Spleen (tissue), 11 donors: Measurements from ENCODE around the gene IL18RAP. TPM values are rescaled to one million over a fixed set of nuclear protein-coding genes. Genes with fewer than 3 reads are reported as not detected.

Experiments used
- DNase-seq: peaks from one replicate; pipeline ENCODE4 v3.0.0-alpha.2; 2020
- H3K27ac ChIP-seq, 8 donors: fragments of 200-600 bp; sonication (generic) in 7 of 8; 1 replicate in 4 of 8; 2 replicates in 4 of 8; pipeline versions ENCODE4 v1.5.0 to v1.8.0; 2016 to 2021; ENCODE audit warnings: inconsistent platforms in 4 of 8, mild to moderate bottlenecking in 4 of 8, moderate library complexity in 1 of 8
- H3K27me3 ChIP-seq, 7 donors: fragments of 200-600 bp; sonication (generic) in 6 of 7; replicated peaks in 1 of 7; 1 replicate in 4 of 7; 2 replicates in 3 of 7; pipeline versions ENCODE4 v1.5.0 to v1.8.0; 2016 to 2021; ENCODE audit warnings: inconsistent platforms in 3 of 7, mild to moderate bottlenecking in 1 of 7
- H3K36me3 ChIP-seq, 6 donors: fragments of 200-600 bp; sonication (generic) in 5 of 6; 1 replicate in 4 of 6; 2 replicates in 2 of 6; pipeline versions ENCODE4 v1.5.0 to v1.8.0; 2016 to 2021; ENCODE audit warnings: inconsistent platforms in 2 of 6
- H3K4me1 ChIP-seq, 6 donors: fragments of 200-600 bp; sonication (generic) in 5 of 6; 1 replicate in 3 of 6; 2 replicates in 3 of 6; pipeline versions ENCODE4 v1.5.0 to v1.8.0; 2016 to 2021; ENCODE audit warnings: inconsistent platforms in 3 of 6
- H3K4me3 ChIP-seq, 8 donors: fragments of 200-600 bp; sonication (generic) in 7 of 8; 1 replicate in 4 of 8; 2 replicates in 4 of 8; pipeline versions ENCODE4 v1.5.0 to v1.8.0; 2016 to 2021; ENCODE audit warnings: inconsistent platforms in 4 of 8, mild to moderate bottlenecking in 4 of 8, moderate library complexity in 2 of 8
- H3K9me3 ChIP-seq, 8 donors: fragments of 200-600 bp; sonication (generic) in 7 of 8; 1 replicate in 4 of 8; 2 replicates in 4 of 8; pipeline versions ENCODE4 v1.5.0 to v1.8.0; 2016 to 2021; ENCODE audit warnings: inconsistent platforms in 4 of 8
- CTCF ChIP-seq, 11 experiments: fragments of 200-600 bp in 7 of 11; fragments of 450-650 bp in 4 of 11; sonication (generic) in 4 of 11; IDR thresholded peaks in 8 of 11; conservative IDR thresholded peaks in 3 of 11; 1 replicate in 7 of 11; 2 replicates in 4 of 11; pipeline versions ENCODE4 v1.4.0 to v1.8.0; 2016 to 2021; ENCODE audit warnings: antibody characterized with exemption in 11 of 11, inconsistent platforms in 4 of 11, mild to moderate bottlenecking in 1 of 11
- POLR2A ChIP-seq, 3 donors: fragments of 450-650 bp; IDR thresholded peaks; one replicate each; pipeline ENCODE4 v1.5.1; 2017; ENCODE audit warnings: antibody characterized with exemption in 3 of 3, mild to moderate bottlenecking in 1 of 3
- POLR2AphosphoS5 ChIP-seq, 3 donors: sonication (generic); formaldehyde crosslinking; IDR thresholded peaks; one replicate each; pipeline ENCODE4 v1.5.1; 2017; ENCODE audit warnings: antibody characterized with exemption in 3 of 3
- WGBS, 5 donors: extraction: QIAGEN DNeasy Blood & Tissue Kit in 3 of 5; methylation state at CpG; one replicate each; pipeline versions ENCODE4 v1.1.5 to v1.1.7; 2013 to 2018; 5-methylcytosine and 5-hydroxymethylcytosine counted together
- intact Hi-C: fragments of 100-400 bp; cut with DNase I; formaldehyde crosslinking; loops from one replicate; pipeline ENCODE4 v1.15.0; 2023; ENCODE audit warnings: low total_unique reads
- polyA plus RNA-seq, 3 donors: library from polyadenylated mRNA; stranded (reverse); fragments of 200-250 nt; gene quantifications; one replicate each; pipeline ENCODE4 v1.2.1, GENCODE V29; 2013
- total RNA-seq, 7 donors: library from RNA; depleted of rRNA in 3 of 7; stranded (reverse); fragments of >200 nt in 3 of 7; fragmentation: NEBNext Ultra II Directional in 4 of 7; extraction: Animal tissue kit (Norgen Biotek cat#: 25700) in 4 of 7; gene quantifications; one replicate each; pipeline versions ENCODE4 v1.1.0 to v1.2.1, GENCODE V29; 2016 to 2021
- donor health status: healthy with polysubstance abuse.
- donor health status: DM: no; HTN: no; CAD: no; lungs with moderate emphysema.
- donor health status: DM: no; HTN: no; CAD: no.
- donor health status: Bipolar disorder and iron deficiency.
- donor health status: healthy.
- donor health status: DM: no; HTN: no; CAD: no.
- donor health status: DM: yes; HTN: yes; CAD: no.

Gene IL18RAP
- total and polyA plus RNA-seq, 10 donors: 1.5 to 145 (median 31.8) TPM

GRCh38 chr2:102423368-102423767 is 408 bp downstream of the IL18RAP start:
- peak overlapping the region in 7 of 8 donors; percentile 51 to 90 (median 81) for H3K27ac ChIP-seq

GRCh38 chr2:102424754-102425153 is 1.8 kb downstream of the IL18RAP start:
- Histone ChIP-seq H3K27me3 (no peaks in the 10 kb centered on the region), H3K36me3 (no peaks in the 10 kb centered on the region), H3K9me3 (no peaks in the 10 kb centered on the region), H3K27ac (peak overlapping the region in 6 of 8 donors; percentile 58 to 90 (median 85)), H3K4me3 (peak overlapping the region in 3 of 8 donors; percentile 0 to 55 (median 18)), H3K4me1 (peaks cover 0 to 57% (median 15%) of the 10 kb centered on the region in 6 donors)
- DNase-seq: no peak
- intact Hi-C loops: no loop called here
- TF ChIP-seq POLR2AphosphoS5 (IDR thresholded peaks at IDR 0.05): peak in 1 of 3 donors; percentile 45
- no peak for TF ChIP-seq CTCF (IDR thresholded peaks at IDR 0.05 in 8 of 11, conservative IDR thresholded peaks at IDR 0.05 in 3 of 11)
- no peak for TF ChIP-seq POLR2A (IDR thresholded peaks at IDR 0.05)
- 24 to 40% (median 36%) methylated on average over 3 of the region's 3 CpGs for WGBS, 5 donors

More at GRCh38 chr2:102423368-102423767, 408 bp downstream of the IL18RAP start:
- DNase-seq: no peak
- Histone ChIP-seq H3K36me3 (no peaks in the 10 kb centered on the region), H3K9me3 (no peaks in the 10 kb centered on the region), H3K27me3 (no peaks in the 10 kb centered on the region), H3K4me3 (peak overlapping the region in 3 of 8 donors; percentile 0 to 55 (median 18)), H3K4me1 (peaks cover 0 to 68% (median 27%) of the 10 kb centered on the region in 6 donors)
- TF ChIP-seq POLR2AphosphoS5 (IDR thresholded peaks at IDR 0.05) (no peak), POLR2A (IDR thresholded peaks at IDR 0.05) (no peak), CTCF (IDR thresholded peaks at IDR 0.05 in 8 of 11, conservative IDR thresholded peaks at IDR 0.05 in 3 of 11) (no peak)
- WGBS, 5 donors: 66 to 88% (median 77%) methylated on average over 2 of the region's 2 CpGs
- intact Hi-C loops: no loop called here

- intact Hi-C loops: no loop called here
- Histone ChIP-seq H3K9me3 (no peaks in the 10 kb centered on the region), H3K4me3 (peak overlapping the region in 3 of 8 donors; percentile 0 to 55 (median 18)), H3K4me1 (peaks cover 0 to 56% (median 14%) of the 10 kb centered on the region in 6 donors), H3K27me3 (no peaks in the 10 kb centered on the region), H3K27ac (peak overlapping the region in 6 of 8 donors; percentile 58 to 90 (median 85)), H3K36me3 (no peaks in the 10 kb centered on the region)
- no peak for TF ChIP-seq CTCF (IDR thresholded peaks at IDR 0.05 in 8 of 11, conservative IDR thresholded peaks at IDR 0.05 in 3 of 11)
- TF ChIP-seq POLR2A (IDR thresholded peaks at IDR 0.05): no peak
- no peak for TF ChIP-seq POLR2AphosphoS5 (IDR thresholded peaks at IDR 0.05)
- 46 to 59% (median 51%) methylated on average over 5 of the region's 5 CpGs for WGBS, 5 donors
- DNase-seq: no peak
These were observed 2.6 kb downstream of the IL18RAP start for GRCh38 chr2:102425441-102426132.

GRCh38 chr2:102427249-102427648 is 4.3 kb downstream of the IL18RAP start:
- peaks cover 0 to 53% (median 14%) of the 10 kb centered on the region in 6 donors for H3K4me1 ChIP-seq

More at GRCh38 chr2:102427249-102427648, 4.3 kb downstream of the IL18RAP start:
- H3K9me3 ChIP-seq: no peaks in the 10 kb centered on the region
- DNase-seq: no peak
- peak overlapping the region in 4 of 8 donors; percentile 21 to 90 (median 89) for H3K27ac ChIP-seq
- no peaks in the 10 kb centered on the region for H3K27me3 ChIP-seq
- H3K4me3 ChIP-seq: peak overlapping the region in 3 of 8 donors; percentile 0 to 42 (median 18)
- no peak for TF ChIP-seq CTCF (IDR thresholded peaks at IDR 0.05 in 8 of 11, conservative IDR thresholded peaks at IDR 0.05 in 3 of 11)
- TF ChIP-seq POLR2A (IDR thresholded peaks at IDR 0.05): no peak
- no peak for TF ChIP-seq POLR2AphosphoS5 (IDR thresholded peaks at IDR 0.05)
- intact Hi-C loops: no loop called here
- WGBS, 5 donors: 33 to 89% (median 45%) methylated on average over 1 of the region's 1 CpG
- no peaks in the 10 kb centered on the region for H3K36me3 ChIP-seq
